H9 (cell line): ENCODE data around the gene JMJD1C. TPM values are rescaled to one million over a fixed set of nuclear protein-coding genes. Genes with fewer than 3 reads are reported as not detected.

Experiments used
- DNase-seq: peaks from one replicate; pipeline ENCODE4 v3.0.0-alpha.2; 2017
- H2AFZ ChIP-seq: one replicate; pipeline ENCODE4 v1.6.1; 2013; ENCODE audit warnings: mild to moderate bottlenecking, low read length, control low read depth, moderate library complexity
- H2AK5ac ChIP-seq: 2 replicates; pipeline ENCODE4 v1.6.1; 2013; ENCODE audit warnings: low read length, control low read depth, mixed read lengths; ENCODE audit not compliant: insufficient read length
- H2BK120ac ChIP-seq: one replicate; pipeline ENCODE4 v1.6.1; 2013; ENCODE audit warnings: low read depth, mild to moderate bottlenecking, low read length, control low read depth, inconsistent platforms; ENCODE audit not compliant: poor library complexity, severe bottlenecking
- H2BK12ac ChIP-seq: 2 replicates; pipeline ENCODE4 v1.6.1; 2013; ENCODE audit warnings: low read length, control low read depth, mixed read lengths, low read depth; ENCODE audit not compliant: insufficient read length
- H2BK15ac ChIP-seq: 2 replicates; pipeline ENCODE4 v1.6.1; 2013; ENCODE audit warnings: low read depth, low read length, control low read depth
- H2BK20ac ChIP-seq: one replicate; pipeline ENCODE4 v1.6.1; 2013; ENCODE audit warnings: low read depth, mild to moderate bottlenecking, low read length, control low read depth, inconsistent platforms; ENCODE audit not compliant: poor library complexity, severe bottlenecking
- H2BK5ac ChIP-seq: 2 replicates; pipeline ENCODE4 v1.6.1; 2013; ENCODE audit warnings: low read length, control low read depth, mixed read lengths; ENCODE audit not compliant: insufficient read length
- H3K14ac ChIP-seq: 2 replicates; pipeline ENCODE4 v1.6.1; 2013; ENCODE audit warnings: low read length, control low read depth; ENCODE audit not compliant: insufficient read depth
- H3K18ac ChIP-seq: 2 replicates; pipeline ENCODE4 v1.6.1; 2013; ENCODE audit warnings: low read depth, mild to moderate bottlenecking, mixed read lengths, low read length, control low read depth; ENCODE audit not compliant: insufficient read length
- H3K23ac ChIP-seq: 2 replicates; pipeline ENCODE4 v1.6.1; 2013; ENCODE audit warnings: low read length, control low read depth, mixed read lengths, low read depth; ENCODE audit not compliant: insufficient read length
- H3K23me2 ChIP-seq: 2 replicates; pipeline ENCODE4 v1.6.1; 2013; ENCODE audit warnings: low read depth, mild to moderate bottlenecking, mixed read lengths, low read length, control low read depth; ENCODE audit not compliant: insufficient read length, poor library complexity, severe bottlenecking
- H3K27ac ChIP-seq: 2 replicates; pipeline ENCODE4 v1.5.1; 2013; ENCODE audit warnings: low read length, control low read depth, mixed read lengths, low read depth; ENCODE audit not compliant: insufficient read length
- H3K27me3 ChIP-seq: 2 replicates; pipeline ENCODE4 v1.6.1; 2013; ENCODE audit warnings: low read length, control low read depth, inconsistent platforms; ENCODE audit not compliant: insufficient read depth
- H3K4ac ChIP-seq: 2 replicates; pipeline ENCODE4 v1.6.1; 2013; ENCODE audit warnings: low read depth, mild to moderate bottlenecking, control low read depth, inconsistent platforms, low read length, moderate library complexity
- H3K4me1 ChIP-seq: 2 replicates; pipeline ENCODE4 v1.6.1; 2013; ENCODE audit warnings: low read length, control low read depth, inconsistent platforms; ENCODE audit not compliant: insufficient read depth
- H3K4me2 ChIP-seq: 2 replicates; pipeline ENCODE4 v1.6.1; 2013; ENCODE audit warnings: low read length, control low read depth, mixed read lengths; ENCODE audit not compliant: insufficient read length, insufficient read depth
- H3K56ac ChIP-seq: 2 replicates; pipeline ENCODE4 v1.6.1; 2013; ENCODE audit warnings: low read depth, mild to moderate bottlenecking, mixed read lengths, low read length, control low read depth; ENCODE audit not compliant: insufficient read length
- H3K79me1 ChIP-seq: 2 replicates; pipeline ENCODE4 v1.6.1; 2013; ENCODE audit warnings: low read depth, mild to moderate bottlenecking, moderate library complexity, low read length, control low read depth, inconsistent platforms; ENCODE audit not compliant: insufficient read depth, poor library complexity, severe bottlenecking
- H3K79me2 ChIP-seq: 2 replicates; pipeline ENCODE4 v1.6.1; 2013; ENCODE audit warnings: low read length, control low read depth, inconsistent platforms; ENCODE audit not compliant: insufficient read depth
- H3K9ac ChIP-seq: 2 replicates; pipeline ENCODE4 v1.6.1; 2013; ENCODE audit warnings: low read length, control low read depth, mixed read lengths; ENCODE audit not compliant: insufficient read length; ENCODE audit errors: extremely low read depth
- H3K9me3 ChIP-seq: one replicate; pipeline ENCODE4 v1.6.1; 2013; ENCODE audit warnings: low read depth, low read length, inconsistent platforms; ENCODE audit not compliant: control insufficient read depth
- H3T11ph ChIP-seq: one replicate; pipeline ENCODE4 v1.6.1; 2013; ENCODE audit warnings: mild to moderate bottlenecking, low read length, control low read depth, inconsistent platforms
- H4K20me1 ChIP-seq: one replicate; pipeline ENCODE4 v1.6.1; 2013; ENCODE audit not compliant: control insufficient read depth, insufficient read length, insufficient read depth
- H4K5ac ChIP-seq: 2 replicates; pipeline ENCODE4 v1.6.1; 2013; ENCODE audit warnings: low read depth, mild to moderate bottlenecking, mixed read lengths, low read length, control low read depth; ENCODE audit not compliant: insufficient read length
- H4K8ac ChIP-seq: replicated peaks from 2 replicates; pipeline ENCODE4 v1.6.1; 2013; ENCODE audit warnings: low read length, control low read depth, mixed read lengths, low read depth; ENCODE audit not compliant: insufficient read length
- H4K91ac ChIP-seq: 2 replicates; pipeline ENCODE4 v1.6.1; 2013; ENCODE audit warnings: low read depth, mild to moderate bottlenecking, moderate library complexity, mixed read lengths, low read length, control low read depth; ENCODE audit not compliant: insufficient read length
- H3K27ac Mint-ChIP-seq, 3 experiments: 2 replicates in 2 of 3; 3 replicates in 1 of 3; pipeline ENCODE4 v1.8.0; 2020 to 2021; ENCODE audit warnings: mixed read lengths in 3 of 3, mild to moderate bottlenecking in 1 of 3, moderate library complexity in 1 of 3
- H3K27me3 Mint-ChIP-seq: 2 replicates; pipeline ENCODE4 v1.8.0; 2021; ENCODE audit warnings: low read depth, mild to moderate bottlenecking, moderate library complexity, mixed read lengths
- H3K36me3 Mint-ChIP-seq, 3 experiments: 2 replicates in 2 of 3; 3 replicates in 1 of 3; pipeline ENCODE4 v1.8.0; 2020 to 2021; ENCODE audit warnings: low read depth in 3 of 3, mixed read lengths in 3 of 3; ENCODE audit not compliant: insufficient read depth in 1 of 3
- H3K4me1 Mint-ChIP-seq, 2 experiments: 2 replicates each; pipeline ENCODE4 v1.8.0; 2020; ENCODE audit warnings: mixed read lengths in 2 of 2
- H3K4me3 Mint-ChIP-seq, 2 experiments: 2 replicates in 1 of 2; 3 replicates in 1 of 2; pipeline ENCODE4 v1.8.0; 2020 to 2021; ENCODE audit warnings: mild to moderate bottlenecking in 2 of 2, mixed read lengths in 2 of 2, moderate library complexity in 1 of 2
- H3K9me3 Mint-ChIP-seq, 2 experiments: 2 replicates in 1 of 2; 3 replicates in 1 of 2; pipeline ENCODE4 v1.8.0; 2020; ENCODE audit warnings: mild to moderate bottlenecking in 2 of 2, mixed read lengths in 2 of 2, moderate library complexity in 1 of 2
- CTCF ChIP-seq: fragments of 200-600 bp; sonication (generic); conservative IDR thresholded peaks from 3 replicates; pipeline ENCODE4 v1.8.0; 2021; ENCODE audit warnings: antibody characterized with exemption, mild to moderate bottlenecking
- WGBS: extraction: QIAGEN DNeasy Blood & Tissue Kit; methylation state at CpG from one replicate; pipeline ENCODE4 v1.1.7; 2013; ENCODE audit warnings: missing lambda C conversion rate, low lambda C conversion rate, mixed read lengths; ENCODE audit not compliant: insufficient read length; ENCODE audit errors: extremely low coverage; 5-methylcytosine and 5-hydroxymethylcytosine counted together
- total RNA-seq: library from RNA; stranded (reverse); gene quantifications from 2 replicates; pipeline ENCODE4 v1.2.1, GENCODE V29; 2021

Gene JMJD1C
- total RNA-seq, 1 experiment from 2014 or later: 200 TPM

- H3K27ac Mint-ChIP-seq: peak overlapping the region in 1 of 3 experiments; percentile 62; a peak in 1 of 7 replicates
- no peak overlapping the region for H3K4ac ChIP-seq
- no peak overlapping the region for H3K27ac ChIP-seq
Observed at GRCh38 chr10:63410633-63411032, 55.1 kb downstream of the JMJD1C start.

More at GRCh38 chr10:63410633-63411032, 55.1 kb downstream of the JMJD1C start:
- H3K23me2 ChIP-seq: no peaks in the 10 kb centered on the region
- H2BK5ac ChIP-seq: no peak overlapping the region
- no peak overlapping the region for H4K91ac ChIP-seq
- peaks cover under 1% of the 10 kb centered on the region; the same call in 1 of the 2 replicates for H3K79me2 ChIP-seq
- Mint-ChIP-seq H3K9me3 (no peaks in the 10 kb centered on the region), H3K27me3 (no peaks in the 10 kb centered on the region), H3K4me1 (peaks cover 14 to 17% of the 10 kb centered on the region in 2 experiments), H3K36me3 (no peaks in the 10 kb centered on the region), H3K4me3 (no peak overlapping the region)
- no peaks in the 10 kb centered on the region for H4K20me1 ChIP-seq
- no CpG with 5 or more reads among the region's 1 CpG for WGBS
- no peaks in the 10 kb centered on the region for H3K79me1 ChIP-seq
- H2BK20ac ChIP-seq: no peak overlapping the region
- H3K27me3 ChIP-seq: no peaks in the 10 kb centered on the region
- no peak overlapping the region for H3K23ac ChIP-seq
- H3T11ph ChIP-seq: no peak overlapping the region
- TF ChIP-seq CTCF: no peak
- H3K56ac ChIP-seq: no peak overlapping the region
- no peak overlapping the region for H3K14ac ChIP-seq
- H4K5ac ChIP-seq: no peak overlapping the region
- no peak overlapping the region for H3K18ac ChIP-seq
- no peak overlapping the region for H3K9ac ChIP-seq
- H3K9me3 ChIP-seq: no peaks in the 10 kb centered on the region
- H2BK120ac ChIP-seq: no peak overlapping the region
- no peak overlapping the region for H2AK5ac ChIP-seq
- H4K8ac ChIP-seq: no peak overlapping the region
- H3K4me1 ChIP-seq: no peaks in the 10 kb centered on the region
- H2BK15ac ChIP-seq: no peak overlapping the region
- no peak for DNase-seq
- no peak overlapping the region for H2BK12ac ChIP-seq
- no peak overlapping the region for H2AFZ ChIP-seq
- H3K4me2 ChIP-seq: no peak overlapping the region
